Islet of Langerhans (tissue), 1 donor: ENCODE measurements around the gene C6orf89.
"Not testable (repeated sequence)": the region's sequence is repeated elsewhere in the genome, so short reads cannot be mapped to it uniquely, and the experiment has no call there.

Experiments used
- FAIRE-seq: peaks from one replicate; lab custom pipeline; 2011; peaks lifted over from hg19 to GRCh38; lab: Jason Lieb, UNC

The C6orf89 gene

GRCh38 chr6:36924778-36925374 lies 39.1 kb downstream of the C6orf89 start:
- FAIRE-seq: no peak

- no peak for FAIRE-seq
Observed at GRCh38 chr6:36925809-36926208, 40.1 kb downstream of the C6orf89 start.

- no peak for FAIRE-seq
Observed at GRCh38 chr6:36926708-36927513, 41.2 kb downstream of the C6orf89 start.

GRCh38 chr6:36927691-36928546 lies 42.2 kb downstream of the C6orf89 start:
- no peak for FAIRE-seq

- no peak for FAIRE-seq
Observed at GRCh38 chr6:36928547-36928918, 42.8 kb downstream of the C6orf89 start.

- FAIRE-seq: no peak
Observed at GRCh38 chr6:36929152-36929551, 43.4 kb downstream of the C6orf89 start.

GRCh38 chr6:36929607-36930006 lies 43.9 kb downstream of the C6orf89 start:
- no peak for FAIRE-seq

GRCh38 chr6:36930483-36930882 lies 44.7 kb downstream of the C6orf89 start:
- no peak for FAIRE-seq

- FAIRE-seq: no peak
Observed at GRCh38 chr6:36933102-36933501, 47.4 kb downstream of the C6orf89 start.

- FAIRE-seq: no peak
Observed at GRCh38 chr6:36933519-36933918, 47.8 kb downstream of the C6orf89 start.

- no peak for FAIRE-seq
Observed at GRCh38 chr6:36934901-36935300, 49.1 kb downstream of the C6orf89 start.

- FAIRE-seq: no peak
Observed at GRCh38 chr6:36936824-36937223, 51.1 kb downstream of the C6orf89 start.

GRCh38 chr6:36937896-36938295 lies 52.1 kb downstream of the C6orf89 start:
- FAIRE-seq: no peak

- no peak for FAIRE-seq
Observed at GRCh38 chr6:36938536-36938935, 52.8 kb downstream of the C6orf89 start.

GRCh38 chr6:36939005-36939404 lies 53.3 kb downstream of the C6orf89 start:
- FAIRE-seq: not testable (repeated sequence)

- FAIRE-seq: no peak
Observed at GRCh38 chr6:36940027-36940426, 54.3 kb downstream of the C6orf89 start.

- not testable (repeated sequence) for FAIRE-seq
Observed at GRCh38 chr6:36941561-36941960, 55.8 kb downstream of the C6orf89 start.

- not testable (repeated sequence) for FAIRE-seq
Observed at GRCh38 chr6:36942329-36942728, 56.6 kb downstream of the C6orf89 start.

- FAIRE-seq: no peak
Observed at GRCh38 chr6:36944650-36945049, 58.9 kb downstream of the C6orf89 start.

GRCh38 chr6:36945301-36945700 lies 59.5 kb downstream of the C6orf89 start:
- FAIRE-seq: no peak

- FAIRE-seq: no peak
Observed at GRCh38 chr6:36946526-36946925, 60.8 kb downstream of the C6orf89 start.

- no peak for FAIRE-seq
Observed at GRCh38 chr6:36947570-36948351, 62.0 kb downstream of the C6orf89 start.
